ENCODE results near the gene PSD2.

The PSD2 gene

GRCh38 chr5:139884734-139885133, 89.1 kb downstream of the PSD2 start:
- no peak overlapping the region for H3K4me3 ChIP-seq (ENCODE audit: low read length)
- no peak for DNase-seq (ENCODE audit: low read depth, low spot score)

GRCh38 chr5:139885172-139885856, 89.7 kb downstream of the PSD2 start:
- H3K4me3 ChIP-seq (ENCODE audit: low read length), result no peak overlapping the region
- no peak for DNase-seq (ENCODE audit: low read depth, low spot score)

- no peak overlapping the region for H3K4me3 ChIP-seq (ENCODE audit: low read length)
- no peak for DNase-seq (ENCODE audit: low read depth, low spot score)
Observed at GRCh38 chr5:139885857-139886208, 90.2 kb downstream of the PSD2 start.

- DNase-seq (ENCODE audit: low read depth, low spot score), result no peak
Observed at GRCh38 chr5:139886213-139886612, 90.6 kb downstream of the PSD2 start.

GRCh38 chr5:139888370-139888769, 92.8 kb downstream of the PSD2 start:
- H3K4me3 ChIP-seq (ENCODE audit: low read length), result no peak overlapping the region
- no peak for DNase-seq (ENCODE audit: low read depth, low spot score)

More at GRCh38 chr5:139886213-139886612, 90.6 kb downstream of the PSD2 start:
- H3K4me3 ChIP-seq (ENCODE audit: low read length), result no peak overlapping the region

GRCh38 chr5:139889410-139889809, 93.8 kb downstream of the PSD2 start:
- no peak overlapping the region for H3K4me3 ChIP-seq (ENCODE audit: low read length)
- no peak for DNase-seq (ENCODE audit: low read depth, low spot score)

GRCh38 chr5:139893873-139894272, 98.3 kb downstream of the PSD2 start:
- H3K4me3 ChIP-seq (ENCODE audit: low read length), result no peak overlapping the region

More at GRCh38 chr5:139893873-139894272, 98.3 kb downstream of the PSD2 start:
- no peak for DNase-seq (ENCODE audit: low read depth, low spot score)
